Cardiac fibroblast (primary cell): Measurements from ENCODE around the gene SPAG5.

Experiments used
- DNase-seq, 2 donors: peaks; one replicate each; pipeline versions ENCODE4 v3.0.0 to v3.0.0-alpha.2; 2010; ENCODE audit warnings: low read depth in 2 of 2
- H3K4me3 ChIP-seq, 2 donors: replicated peaks in 1 of 2; 1 replicate in 1 of 2; 2 replicates in 1 of 2; pipeline ENCODE4 v1.5.1; 2011; ENCODE audit warnings: low read depth in 2 of 2, low read length in 2 of 2, mild to moderate bottlenecking in 2 of 2, moderate library complexity in 1 of 2
- TF ChIP-seq, protein P1 (sequence below): IDR thresholded peaks from one replicate; pipeline ENCODE4 v1.5.1; 2011; ENCODE audit warnings: low read depth, mild to moderate bottlenecking, low read length, inconsistent platforms

Gene SPAG5

DNA sequence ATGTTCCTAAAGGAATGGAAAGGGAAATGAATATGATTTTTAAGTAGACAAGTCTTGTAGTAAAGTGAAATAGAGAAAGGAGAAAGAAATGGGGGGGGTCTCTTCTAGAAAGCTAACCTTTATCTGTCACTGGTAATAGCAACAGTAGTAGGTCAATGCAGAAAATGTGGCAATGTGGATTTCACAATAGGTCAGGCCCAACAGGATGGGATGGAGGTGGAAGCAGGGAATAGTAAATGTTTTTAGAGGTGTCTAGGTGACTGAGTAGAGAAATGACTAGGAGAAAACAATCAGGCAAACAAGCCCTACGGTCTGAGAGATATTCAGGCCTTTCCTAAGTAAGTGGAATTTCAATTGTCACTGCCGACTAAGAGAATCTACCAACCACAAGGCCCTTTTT, 21.2 kb upstream of the SPAG5 start:
- TF ChIP-seq, protein P1, sequence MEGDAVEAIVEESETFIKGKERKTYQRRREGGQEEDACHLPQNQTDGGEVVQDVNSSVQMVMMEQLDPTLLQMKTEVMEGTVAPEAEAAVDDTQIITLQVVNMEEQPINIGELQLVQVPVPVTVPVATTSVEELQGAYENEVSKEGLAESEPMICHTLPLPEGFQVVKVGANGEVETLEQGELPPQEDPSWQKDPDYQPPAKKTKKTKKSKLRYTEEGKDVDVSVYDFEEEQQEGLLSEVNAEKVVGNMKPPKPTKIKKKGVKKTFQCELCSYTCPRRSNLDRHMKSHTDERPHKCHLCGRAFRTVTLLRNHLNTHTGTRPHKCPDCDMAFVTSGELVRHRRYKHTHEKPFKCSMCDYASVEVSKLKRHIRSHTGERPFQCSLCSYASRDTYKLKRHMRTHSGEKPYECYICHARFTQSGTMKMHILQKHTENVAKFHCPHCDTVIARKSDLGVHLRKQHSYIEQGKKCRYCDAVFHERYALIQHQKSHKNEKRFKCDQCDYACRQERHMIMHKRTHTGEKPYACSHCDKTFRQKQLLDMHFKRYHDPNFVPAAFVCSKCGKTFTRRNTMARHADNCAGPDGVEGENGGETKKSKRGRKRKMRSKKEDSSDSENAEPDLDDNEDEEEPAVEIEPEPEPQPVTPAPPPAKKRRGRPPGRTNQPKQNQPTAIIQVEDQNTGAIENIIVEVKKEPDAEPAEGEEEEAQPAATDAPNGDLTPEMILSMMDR = no peak
- no peak overlapping the region for H3K4me3 ChIP-seq
- no peak for DNase-seq

DNA sequence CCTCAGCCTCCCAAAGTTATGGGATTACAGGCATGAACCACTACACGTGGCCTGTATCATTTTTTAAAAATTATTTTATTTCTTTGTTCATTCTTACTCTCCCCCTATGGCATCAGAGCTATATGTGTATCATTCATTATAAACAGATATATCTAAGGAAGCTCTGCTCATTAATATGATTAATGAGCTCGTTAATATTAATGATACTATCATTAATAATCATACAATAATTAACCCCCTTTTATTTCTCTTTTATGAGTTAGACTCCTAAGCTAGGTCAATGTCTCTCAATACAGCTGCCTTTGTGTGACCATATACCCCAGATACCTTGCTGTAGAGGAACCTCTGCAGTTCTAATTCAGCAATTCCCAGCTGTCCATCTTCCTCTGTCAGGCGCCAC, 19.6 kb upstream of the SPAG5 start:
- no peak overlapping the region for H3K4me3 ChIP-seq
- TF ChIP-seq, protein P1 = no peak
- no peak for DNase-seq

DNA sequence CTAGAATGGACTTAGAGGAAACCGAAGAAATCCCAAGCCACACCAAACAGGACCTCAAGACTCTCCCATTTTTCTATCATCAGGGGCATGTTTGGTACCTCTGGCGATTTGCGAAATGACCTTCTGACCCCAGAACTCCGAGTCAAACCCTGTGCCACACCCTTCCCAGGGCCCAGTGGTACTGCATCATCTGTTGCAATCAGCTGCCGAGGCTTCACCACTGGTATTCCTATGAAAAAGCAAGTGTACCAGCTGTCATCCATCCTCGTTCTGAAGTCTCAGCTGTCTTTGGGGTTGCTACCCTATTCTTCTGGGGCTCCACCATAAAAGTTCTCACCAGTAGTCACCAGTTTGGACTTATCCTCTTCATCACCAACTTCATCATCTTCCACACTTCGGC, 17.5 kb upstream of the SPAG5 start:
- no peak for DNase-seq
- TF ChIP-seq, protein P1 = no peak
- H3K4me3 ChIP-seq = no peak overlapping the region

DNA sequence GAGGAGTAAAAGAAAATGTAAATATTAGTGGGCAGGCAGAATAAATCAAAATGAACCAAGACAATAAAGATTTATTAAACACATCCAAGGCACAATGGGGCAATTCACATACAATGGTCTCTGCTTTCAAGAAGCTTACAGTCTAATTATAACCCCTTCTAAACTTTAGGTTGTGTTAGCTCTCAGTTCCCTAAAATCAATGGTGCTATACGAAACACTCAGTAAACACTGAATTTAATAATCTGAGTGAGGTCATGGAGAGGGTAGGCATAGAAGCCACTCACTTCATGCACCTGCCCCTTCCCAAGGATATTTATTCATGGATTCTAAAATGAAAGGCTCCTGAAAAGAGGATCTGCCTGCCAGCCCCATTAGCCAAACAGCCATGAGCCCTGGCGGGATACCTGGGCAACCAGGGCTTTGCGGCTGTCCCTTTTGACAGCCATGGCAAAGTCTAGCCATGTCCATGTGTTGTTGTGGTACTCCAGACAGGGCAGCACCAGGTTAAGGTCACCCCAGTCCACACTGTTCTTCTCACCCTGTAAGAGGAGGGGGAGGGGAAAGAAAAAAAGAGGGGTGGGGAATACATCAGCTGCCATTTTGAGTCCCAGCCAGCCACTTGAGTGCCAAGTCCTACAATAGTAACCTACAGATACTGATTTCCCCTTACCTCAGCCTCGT, 16.6 kb upstream of the SPAG5 start:
- H3K4me3 ChIP-seq = no peak overlapping the region
- TF ChIP-seq, protein P1 = no peak
- DNase-seq = no peak

DNA sequence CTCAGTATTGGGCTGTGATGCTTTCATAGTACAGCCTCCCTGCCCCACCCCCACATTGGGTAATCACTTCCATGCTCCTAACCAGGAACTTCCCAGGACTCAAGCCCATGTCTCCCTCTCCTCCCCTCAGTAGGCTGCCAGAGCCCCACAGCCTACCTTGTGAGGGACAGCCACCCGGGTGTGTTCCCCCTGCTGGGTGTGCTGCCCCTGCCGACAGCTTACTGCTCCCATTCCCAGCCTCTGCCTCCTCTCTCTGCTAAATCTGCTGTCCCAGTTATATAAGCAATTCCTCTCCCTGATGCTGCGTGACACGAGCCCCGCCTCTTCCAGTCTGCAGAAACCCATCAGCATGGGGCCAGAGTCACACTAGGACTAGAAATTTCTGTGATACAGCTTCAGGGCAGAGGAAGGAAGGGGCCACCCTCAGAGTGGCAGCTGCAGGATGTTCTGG, 15.1 kb upstream of the SPAG5 start, which contains the start of gene RSKR:
Gene RSKR, minus strand, starts transcription at position 255 of the 451 bp plus-strand sequence. Its CDS starts 24 bp downstream, at position 231.
- no peak for DNase-seq
- TF ChIP-seq, protein P1 = no peak
- H3K4me3 ChIP-seq = no peak within 1 kb of the TSS

DNA sequence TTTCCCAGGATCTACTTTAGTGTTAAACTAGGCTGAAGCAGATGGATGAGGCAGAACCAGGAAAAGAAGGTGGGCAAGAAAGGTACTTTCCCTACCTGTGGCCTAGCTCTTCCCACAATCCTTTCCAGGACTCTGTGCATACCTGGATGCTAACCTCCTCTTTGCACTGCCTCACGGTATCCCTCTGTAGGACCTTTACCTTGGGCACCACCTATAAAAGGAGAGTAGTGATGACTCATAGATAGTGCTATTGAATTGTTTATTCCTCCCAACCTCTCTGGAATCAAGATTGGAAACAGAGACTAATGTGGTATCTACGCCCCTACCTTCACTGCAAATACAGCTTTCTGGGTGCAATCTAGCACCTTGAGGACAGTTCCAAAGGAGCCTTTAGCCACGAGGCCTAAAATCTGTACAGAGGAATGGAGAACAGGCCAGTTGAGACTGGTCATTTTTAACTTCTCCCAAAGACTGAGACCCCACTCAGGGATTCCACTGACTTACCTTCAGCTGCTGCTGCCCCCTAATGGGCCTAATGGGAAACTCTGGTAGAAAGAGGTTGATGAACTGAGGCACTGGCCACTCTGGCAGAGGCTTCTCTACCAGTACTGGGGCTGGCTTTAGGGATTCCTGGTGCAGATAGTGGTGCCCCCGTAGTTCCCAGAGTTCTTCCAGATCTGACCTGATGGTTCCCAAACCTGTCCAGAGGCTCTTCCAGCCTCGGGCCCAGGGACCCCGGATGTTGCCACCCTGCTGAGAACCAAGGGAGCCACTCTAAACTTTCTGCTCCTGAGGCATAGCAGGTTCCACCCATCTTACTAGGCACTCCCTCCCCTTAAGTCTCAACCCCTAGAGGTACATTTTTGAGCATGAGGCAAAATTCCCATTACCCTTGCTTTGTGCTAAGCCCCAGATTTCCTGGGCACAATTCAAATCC, 14.4 kb upstream of the SPAG5 start:
- TF ChIP-seq, protein P1 = peak; percentile 75
- H3K4me3 ChIP-seq = no peak overlapping the region
- DNase-seq = peak; percentile 49 to 59
